NCI-H2227 treated with DMSO at 0.1 percent for 48 hours (cell line): ENCODE measurements around the gene MAMDC4.

Experiments
- DNase-seq: peaks from one replicate; lab custom pipeline; 2025; lab: John Stamatoyannopoulos, UW

MAMDC4 gene

DNA sequence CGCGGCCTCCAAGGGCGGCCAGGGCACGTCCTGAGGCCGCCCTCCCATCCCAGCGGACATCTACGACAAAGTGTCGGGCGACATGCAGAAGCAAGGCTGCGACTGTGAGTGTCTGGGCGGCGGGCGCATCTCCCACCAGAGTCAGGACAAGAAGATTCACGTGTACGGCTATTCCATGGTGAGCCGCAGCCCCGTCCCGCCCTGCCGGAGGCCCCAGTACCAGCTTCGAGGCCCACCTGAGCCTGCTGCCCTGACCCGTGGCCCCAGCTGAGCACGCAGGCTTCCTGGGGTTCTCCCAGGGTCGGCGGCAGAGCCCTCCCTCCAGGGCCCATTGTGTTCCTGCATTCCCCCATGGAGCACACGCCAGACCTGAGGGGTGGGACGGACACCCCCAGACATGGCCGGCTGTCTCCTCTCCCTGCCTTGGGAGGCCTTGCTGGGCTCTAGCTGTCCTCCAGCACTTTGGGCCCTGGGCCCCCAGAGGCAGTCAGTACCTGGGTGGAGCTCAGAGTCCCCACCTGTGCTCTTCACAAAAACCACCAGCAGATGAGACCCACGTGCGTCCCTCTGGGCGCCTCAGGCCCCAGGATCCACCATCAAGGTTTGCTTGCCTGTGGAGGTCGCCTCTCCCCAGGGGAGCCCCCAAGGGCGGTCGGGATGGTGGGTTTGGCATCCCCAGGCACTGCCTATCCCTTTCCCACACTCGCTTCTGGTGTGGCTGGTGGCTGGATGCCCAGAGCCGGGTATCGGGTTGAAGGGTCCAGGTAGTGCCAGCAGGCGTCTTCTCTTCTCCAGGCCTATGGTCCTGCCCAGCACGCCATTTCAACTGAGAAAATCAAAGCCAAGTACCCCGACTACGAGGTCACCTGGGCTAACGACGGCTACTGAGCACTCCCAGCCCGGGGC is 1.9 kb upstream of the MAMDC4 start:
- no peak for DNase-seq

DNA sequence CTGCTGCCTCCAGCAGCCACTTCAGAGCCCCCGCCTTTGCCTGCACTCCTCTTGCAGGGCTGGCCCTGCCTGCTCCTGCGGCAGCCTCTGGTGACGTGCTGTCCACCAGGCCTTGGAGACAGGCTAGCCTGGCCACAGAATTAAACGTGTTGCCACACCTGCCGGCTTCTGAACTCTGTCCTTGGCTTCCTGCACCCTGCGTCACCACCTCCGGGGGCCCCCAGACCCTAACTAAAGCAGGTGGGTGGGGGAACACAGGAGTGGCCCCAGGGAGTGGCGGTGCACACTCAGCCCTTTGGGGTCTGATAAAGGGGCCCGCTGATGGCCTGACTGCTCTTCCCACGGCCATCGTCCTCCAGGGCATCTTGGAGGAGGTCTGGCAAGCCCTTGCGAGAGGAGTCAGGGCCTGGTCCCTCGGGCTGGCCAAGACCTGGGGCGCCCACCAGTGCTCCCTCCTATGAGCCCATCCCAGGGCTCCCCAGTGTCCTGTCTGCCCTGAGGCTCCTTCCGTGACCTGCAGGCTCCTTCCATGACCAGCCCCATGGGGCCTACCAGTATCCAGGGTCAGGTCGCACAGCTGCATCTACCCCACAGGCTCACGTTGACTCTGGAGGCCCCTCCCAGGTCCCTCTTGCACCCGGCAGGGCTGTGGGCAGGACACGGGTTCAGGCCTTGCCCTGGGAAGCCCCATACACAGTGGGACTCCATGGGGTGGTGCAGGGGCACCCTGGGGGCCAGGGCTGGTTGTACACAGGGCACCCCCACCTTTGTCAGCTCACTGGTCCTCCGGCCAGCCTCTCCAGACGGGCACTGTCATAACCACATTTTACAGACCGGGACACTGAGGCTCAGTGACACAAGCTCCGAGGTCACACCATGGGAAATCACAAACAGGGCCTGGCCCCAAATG is 1.0 kb upstream of the MAMDC4 start:
- DNase-seq = no peak

DNA sequence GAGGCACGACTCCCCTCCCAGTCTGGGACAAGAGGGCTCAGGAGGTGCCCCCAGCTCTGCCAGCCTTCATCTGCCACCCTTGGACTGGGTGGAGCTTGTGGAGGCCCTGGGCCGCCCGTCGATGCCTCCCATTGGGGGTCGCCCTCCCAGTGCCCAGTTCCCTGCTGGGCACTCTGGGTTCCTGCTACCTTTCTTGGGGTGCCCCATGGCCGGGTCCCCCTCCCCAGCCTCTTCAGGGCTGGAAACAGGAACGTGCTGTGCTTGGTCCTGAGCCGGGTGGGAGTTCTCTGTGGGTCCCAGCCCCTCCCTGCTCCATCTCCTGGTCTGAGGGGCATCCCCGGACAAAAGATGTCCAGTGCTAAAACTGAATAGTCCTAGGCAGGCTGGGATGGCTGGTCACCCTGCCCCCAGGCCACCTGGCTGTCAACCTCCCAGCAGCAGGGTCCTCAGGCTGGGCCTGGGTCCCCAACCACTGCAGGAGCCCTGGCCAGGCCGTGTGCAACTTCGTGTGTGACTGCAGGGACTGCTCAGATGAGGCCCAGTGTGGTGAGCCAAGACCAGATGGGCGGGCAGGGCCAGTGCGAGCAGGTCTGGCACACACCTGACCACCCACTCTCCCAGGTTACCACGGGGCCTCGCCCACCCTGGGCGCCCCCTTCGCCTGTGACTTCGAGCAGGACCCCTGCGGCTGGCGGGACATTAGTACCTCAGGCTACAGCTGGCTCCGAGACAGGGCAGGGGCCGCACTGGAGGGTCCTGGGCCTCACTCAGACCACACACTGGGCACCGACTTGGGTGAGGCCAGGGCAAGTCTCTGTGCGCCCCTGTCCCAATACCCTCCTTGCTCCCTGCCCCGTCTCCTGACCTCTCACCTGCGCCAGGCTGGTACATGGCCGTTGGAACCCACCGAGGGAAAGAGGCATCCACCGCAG is 784 bp downstream of the MAMDC4 start:
- no peak for DNase-seq

DNA sequence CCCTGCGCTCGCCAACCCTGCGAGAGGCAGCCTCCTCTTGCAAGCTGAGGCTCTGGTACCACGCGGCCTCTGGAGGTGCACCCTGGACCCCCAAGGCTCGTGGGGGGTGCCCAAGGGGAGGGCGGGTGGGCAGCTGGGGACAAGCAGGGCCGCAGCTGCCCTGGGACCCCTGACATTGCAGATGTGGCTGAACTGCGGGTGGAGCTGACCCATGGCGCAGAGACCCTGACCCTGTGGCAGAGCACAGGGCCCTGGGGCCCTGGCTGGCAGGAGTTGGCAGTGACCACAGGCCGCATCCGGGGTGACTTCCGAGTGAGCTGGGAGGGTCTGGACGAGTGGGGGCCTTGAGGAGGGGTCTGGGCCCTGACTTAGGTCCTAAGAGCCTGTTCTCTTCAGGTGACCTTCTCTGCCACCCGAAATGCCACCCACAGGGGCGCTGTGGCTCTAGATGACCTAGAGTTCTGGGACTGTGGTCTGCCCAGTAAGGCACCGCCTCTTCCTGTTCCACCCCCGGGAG is 1.5 kb downstream of the MAMDC4 start:
- DNase-seq = no peak

DNA sequence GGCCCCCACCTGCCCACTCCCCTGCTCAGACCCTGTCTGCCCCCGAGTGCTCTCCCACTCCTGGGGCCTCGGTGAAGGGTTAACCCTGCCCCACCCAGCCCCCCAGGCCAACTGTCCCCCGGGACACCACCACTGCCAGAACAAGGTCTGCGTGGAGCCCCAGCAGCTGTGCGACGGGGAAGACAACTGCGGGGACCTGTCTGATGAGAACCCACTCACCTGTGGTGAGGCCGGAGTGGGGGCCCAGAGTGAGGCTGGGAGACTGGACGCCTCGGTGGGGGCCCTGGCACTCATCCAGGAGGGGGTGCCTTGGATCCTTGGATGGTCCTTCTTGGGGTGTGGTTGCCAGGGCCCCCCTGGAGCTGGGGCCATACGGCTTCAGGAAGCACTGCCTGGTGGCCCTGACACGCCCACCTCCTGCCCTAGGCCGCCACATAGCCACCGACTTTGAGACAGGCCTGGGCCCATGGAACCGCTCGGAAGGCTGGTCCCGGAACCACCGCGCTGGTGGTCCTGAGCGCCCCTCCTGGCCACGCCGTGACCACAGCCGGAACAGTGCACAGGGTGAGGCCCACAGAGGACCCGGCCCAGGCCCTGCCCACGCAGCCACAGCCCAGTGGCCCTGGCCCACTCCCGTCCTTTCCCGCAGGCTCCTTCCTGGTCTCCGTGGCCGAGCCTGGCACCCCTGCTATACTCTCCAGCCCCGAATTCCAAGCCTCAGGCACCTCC is 2.1 kb downstream of the MAMDC4 start:
- no peak for DNase-seq

DNA sequence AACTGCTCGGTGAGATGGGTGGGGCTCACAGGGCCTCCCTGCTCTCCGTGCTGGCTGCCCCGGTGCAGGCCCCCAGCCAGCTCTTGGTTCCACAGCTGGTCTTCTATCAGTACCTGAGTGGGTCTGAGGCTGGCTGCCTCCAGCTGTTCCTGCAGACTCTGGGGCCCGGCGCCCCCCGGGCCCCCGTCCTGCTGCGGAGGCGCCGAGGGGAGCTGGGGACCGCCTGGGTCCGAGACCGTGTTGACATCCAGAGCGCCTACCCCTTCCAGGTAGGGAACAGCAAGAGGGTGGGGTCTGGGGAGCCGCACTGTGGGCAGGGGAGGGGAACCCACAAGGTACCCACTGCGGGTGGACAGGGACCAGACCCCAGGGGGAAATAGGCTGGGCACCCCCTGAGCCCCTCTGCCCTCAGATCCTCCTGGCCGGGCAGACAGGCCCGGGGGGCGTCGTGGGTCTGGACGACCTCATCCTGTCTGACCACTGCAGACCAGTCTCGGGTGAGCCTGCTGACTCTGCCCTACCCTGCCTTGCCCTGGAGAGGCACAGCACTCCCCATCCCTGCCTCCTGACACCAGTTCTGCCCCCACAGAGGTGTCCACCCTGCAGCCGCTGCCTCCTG is 2.8 kb downstream of the MAMDC4 start:
- no peak for DNase-seq

DNA sequence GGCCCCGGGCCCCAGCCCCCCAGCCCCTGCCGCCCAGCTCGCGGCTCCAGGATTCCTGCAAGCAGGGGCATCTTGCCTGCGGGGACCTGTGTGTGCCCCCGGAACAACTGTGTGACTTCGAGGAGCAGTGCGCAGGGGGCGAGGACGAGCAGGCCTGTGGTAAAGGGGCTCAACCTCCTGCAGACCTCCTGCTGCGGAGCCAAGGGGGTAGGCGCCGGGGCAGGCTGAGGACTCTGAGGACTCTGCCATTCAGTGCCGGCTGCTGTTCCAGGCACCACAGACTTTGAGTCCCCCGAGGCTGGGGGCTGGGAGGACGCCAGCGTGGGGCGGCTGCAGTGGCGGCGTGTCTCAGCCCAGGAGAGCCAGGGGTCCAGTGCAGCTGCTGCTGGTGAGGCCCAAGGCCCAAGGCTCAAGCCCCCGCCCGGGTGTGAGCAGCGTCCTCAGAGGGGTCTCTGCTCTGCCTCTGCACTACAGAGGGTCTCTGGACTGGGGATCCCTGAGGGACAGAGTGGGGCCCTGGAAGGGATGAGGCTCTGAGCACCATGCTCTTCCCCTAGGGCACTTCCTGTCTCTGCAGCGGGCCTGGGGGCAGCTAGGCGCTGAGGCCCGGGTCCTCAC is 3.4 kb downstream of the MAMDC4 start:
- DNase-seq = no peak

DNA sequence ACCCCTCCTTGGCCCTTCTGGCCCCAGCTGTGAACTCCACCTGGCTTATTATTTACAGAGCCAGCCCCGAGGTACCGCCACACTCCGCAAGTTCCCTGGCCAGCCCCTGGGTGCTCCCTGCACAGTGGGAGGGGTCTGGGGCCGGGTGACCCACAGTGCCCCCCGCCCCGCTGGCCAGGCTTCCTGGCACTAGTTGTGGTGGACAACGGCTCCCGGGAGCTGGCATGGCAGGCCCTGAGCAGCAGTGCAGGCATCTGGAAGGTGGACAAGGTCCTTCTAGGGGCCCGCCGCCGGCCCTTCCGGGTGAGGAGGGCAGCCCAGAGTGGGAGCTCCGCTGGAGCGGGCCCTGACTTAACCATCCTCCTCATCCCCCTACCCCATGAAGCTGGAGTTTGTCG is 3.9 kb downstream of the MAMDC4 start:
- no peak for DNase-seq

DNA sequence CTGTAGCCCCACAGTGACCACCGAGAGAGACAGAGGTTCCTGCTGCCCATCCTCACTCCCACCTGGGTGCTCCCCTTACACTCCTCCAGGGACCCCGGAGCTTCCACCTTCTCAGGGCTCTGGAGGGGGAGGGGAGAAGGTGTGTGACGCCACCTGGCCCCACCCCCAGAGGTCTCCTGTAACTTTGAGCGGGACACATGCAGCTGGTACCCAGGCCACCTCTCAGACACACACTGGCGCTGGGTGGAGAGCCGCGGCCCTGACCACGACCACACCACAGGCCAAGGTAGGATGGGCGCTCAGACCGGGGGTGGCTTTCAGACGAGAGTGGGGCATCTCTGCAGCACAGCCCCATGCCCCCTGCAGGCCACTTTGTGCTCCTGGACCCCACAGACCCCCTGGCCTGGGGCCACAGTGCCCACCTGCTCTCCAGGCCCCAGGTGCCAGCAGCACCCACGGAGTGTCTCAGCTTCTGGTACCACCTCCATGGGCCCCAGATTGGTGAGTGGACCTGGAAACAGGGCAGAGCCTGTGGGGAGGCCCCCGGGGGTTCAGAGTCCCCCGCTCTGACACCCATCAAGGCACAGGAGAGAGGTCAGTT is 4.5 kb downstream of the MAMDC4 start:
- DNase-seq = no peak

DNA sequence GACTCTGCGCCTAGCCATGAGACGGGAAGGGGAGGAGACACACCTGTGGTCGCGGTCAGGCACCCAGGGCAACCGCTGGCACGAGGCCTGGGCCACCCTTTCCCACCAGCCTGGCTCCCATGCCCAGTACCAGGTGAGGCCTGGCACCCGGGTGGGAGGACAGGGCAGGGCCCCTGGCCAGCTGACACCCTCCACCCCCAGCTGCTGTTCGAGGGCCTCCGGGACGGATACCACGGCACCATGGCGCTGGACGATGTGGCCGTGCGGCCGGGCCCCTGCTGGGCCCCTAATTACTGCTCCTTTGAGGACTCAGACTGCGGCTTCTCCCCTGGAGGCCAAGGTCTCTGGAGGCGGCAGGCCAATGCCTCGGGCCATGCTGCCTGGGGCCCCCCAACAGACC is 5.0 kb downstream of the MAMDC4 start:
- DNase-seq = no peak

DNA sequence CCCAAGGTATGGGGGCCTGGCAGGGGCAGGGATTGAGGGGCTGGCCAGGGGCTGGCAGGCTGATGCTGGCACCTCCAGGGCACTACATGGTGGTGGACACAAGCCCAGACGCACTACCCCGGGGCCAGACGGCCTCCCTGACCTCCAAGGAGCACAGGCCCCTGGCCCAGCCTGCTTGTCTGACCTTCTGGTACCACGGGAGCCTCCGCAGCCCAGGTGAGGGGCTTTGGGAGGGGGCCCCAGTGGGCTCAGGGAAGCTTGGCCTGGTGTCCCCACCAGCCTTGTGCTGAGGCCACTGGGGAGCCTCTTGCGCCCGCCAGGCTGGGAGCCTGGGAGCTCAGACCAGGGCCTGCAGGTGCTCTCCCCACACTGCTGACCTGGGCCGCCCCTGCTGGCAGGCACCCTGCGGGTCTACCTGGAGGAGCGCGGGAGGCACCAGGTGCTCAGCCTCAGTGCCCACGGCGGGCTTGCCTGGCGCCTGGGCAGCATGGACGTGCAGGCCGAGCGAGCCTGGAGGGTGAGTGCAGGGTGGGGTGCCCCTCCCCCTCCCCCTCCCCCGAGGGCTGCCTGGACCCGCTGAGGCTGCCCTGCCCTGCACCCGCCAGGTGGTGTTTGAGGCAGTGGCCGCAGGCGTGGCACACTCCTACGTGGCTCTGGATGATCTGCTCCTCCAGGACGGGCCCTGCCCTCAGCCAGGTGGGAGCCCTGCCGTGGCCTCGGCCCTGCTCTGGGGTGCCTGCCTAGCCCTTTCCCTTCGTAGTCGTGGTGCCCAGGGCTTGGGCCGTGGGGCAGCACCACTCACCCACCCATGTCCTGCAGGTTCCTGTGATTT is 5.7 kb downstream of the MAMDC4 start:
- DNase-seq = no peak

DNA sequence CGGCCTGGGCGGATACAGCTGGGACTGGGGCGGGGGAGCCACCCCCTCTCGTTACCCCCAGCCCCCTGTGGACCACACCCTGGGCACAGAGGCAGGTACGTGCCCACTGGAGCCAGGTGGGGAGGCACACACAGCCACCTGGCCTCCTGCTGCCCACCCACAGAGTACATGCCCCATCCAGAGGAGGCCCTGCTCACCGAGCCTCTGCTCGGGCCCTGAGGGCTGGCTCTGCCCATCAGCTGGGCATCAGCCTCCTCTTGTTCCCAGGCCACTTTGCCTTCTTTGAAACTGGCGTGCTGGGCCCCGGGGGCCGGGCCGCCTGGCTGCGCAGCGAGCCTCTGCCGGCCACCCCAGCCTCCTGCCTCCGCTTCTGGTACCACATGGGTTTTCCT is 6.3 kb downstream of the MAMDC4 start:
- no peak for DNase-seq

DNA sequence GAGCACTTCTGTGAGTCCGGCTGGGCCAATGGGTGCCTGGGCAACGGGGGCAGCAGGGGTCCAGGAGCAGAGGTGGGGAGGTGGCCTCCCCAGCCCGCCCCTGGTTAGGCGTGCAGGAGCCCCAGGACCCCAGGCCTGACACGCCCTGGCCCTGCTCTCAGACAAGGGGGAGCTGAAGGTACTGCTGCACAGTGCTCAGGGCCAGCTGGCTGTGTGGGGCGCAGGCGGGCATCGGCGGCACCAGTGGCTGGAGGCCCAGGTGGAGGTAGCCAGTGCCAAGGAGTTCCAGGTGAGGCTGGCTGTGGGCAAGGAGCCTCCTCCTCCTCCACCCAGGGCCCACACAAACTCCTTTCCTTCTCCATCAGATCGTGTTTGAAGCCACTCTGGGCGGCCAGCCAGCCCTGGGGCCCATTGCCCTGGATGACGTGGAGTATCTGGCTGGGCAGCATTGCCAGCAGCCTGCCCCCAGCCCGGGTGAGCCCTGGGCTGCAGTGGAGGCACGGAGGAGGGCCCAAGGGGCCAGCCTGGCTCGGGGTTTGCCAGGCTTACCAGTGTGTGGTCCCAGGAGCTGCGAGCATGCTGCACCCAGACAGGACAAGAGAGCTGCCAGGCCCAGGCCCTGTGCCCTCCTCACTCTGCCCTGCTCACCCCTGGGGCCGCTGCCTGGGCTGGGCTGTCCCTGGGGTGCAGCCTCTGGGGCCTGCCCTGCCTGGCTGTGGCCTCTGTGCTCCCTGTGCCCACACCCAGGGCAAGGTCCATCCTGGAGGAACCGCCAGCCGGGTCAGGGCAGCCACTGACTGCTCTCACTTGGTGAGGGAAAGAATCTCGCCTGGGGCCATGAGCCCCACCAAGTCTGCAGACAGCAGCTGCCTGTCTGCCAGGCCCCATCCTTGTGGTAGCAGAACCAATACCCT is 7.0 kb downstream of the MAMDC4 start:
- no peak for DNase-seq

DNA sequence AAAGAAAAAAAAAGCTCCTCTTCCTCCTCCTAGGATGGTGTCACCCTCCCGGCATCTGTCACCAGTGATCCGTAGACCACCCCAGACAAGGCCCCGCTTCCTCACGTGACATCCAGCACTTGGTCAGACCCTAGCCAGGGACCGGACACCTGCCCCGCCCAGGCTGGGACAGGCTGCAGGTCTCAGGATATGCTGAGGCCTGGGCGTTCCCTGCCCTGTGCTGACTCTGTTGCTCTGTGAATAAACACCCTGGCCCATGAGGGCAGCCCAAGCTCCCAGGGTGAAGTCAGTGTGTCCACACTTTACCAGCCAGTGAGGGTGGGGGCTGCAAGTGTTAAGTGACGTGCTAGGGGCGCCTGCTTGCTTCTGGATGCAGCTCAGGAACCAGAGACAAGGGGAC is 8.4 kb downstream of the MAMDC4 start:
- no peak for DNase-seq

DNA sequence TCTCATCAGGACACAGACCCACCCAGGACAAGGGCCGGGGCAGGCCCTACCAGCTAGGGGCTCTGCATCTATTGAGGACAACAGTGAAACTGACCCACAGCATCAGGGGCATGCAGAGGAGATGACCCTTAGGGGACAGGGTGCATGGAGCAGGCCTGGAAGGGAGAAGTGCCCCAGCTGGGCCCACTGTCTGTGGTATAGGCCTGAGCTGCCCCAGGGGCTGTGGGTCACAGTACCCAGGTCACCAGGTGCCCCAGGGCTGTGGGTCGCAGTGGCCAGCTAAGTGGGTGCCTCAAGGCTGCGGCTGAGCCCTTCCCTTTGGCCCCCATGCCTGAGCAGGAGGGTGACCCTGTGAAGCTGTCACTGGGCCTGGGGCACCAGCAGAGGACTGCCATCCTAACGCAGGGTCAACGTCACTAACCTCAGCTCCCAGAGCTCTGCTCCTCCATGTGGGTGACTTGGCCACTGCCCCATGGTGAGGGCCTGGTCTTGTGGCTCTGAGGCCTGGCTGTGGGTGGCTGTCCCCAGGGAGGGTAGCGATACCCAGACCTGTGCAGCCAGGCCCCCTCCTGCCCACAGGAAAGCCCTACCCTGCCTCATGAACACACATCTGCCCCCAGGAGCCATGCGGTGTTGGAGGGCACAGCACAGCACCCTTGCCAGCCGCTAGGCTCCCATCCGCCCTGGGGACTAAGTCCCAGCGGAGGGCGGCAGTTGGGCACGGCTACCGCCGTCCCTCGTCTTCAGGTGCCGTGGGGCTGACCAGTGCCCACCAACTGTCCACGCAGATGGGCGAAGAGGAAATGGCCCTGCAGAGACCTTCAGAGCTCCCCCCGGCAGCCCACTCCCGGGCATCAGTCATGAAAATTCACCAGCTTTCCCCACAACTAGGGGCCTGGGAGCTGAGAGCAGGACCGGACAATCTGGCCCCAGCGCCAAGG is 9.1 kb downstream of the MAMDC4 start:
- DNase-seq = no peak

DNA sequence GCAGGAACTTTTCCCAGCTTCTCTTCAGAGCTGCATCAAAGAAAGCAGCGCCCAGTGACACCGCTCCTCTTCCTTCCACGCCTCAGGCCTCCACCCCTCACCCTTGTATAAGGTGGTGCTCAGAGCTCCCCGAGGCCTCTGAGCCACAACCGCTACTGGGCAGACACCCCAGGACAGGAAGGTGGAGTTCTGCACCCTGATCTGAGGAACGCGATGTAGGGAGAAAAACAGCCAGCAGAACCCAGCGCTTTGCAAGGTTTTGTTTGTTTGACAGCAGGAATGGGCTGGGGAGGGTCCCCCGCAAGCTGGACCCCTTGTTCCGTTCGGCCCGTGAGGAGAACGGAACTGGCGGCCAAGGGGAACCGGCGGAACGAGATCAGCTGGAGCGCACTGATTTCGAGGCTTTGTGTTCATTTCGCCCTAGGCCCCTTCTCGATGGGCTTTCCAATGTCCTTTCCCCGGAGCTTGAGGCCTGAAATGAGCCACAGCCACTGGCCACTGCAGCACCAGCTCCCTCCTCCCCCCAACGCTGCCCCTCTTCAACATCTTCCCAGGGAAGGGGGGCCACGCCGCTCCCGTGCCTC is 9.8 kb downstream of the MAMDC4 start:
- no peak for DNase-seq
